ENCODE results near the gene FER. TPM values are rescaled to one million over a fixed set of nuclear protein-coding genes. Genes with fewer than 3 reads are reported as not detected.

The FER gene
- total and polyA plus RNA-seq, 9 of the 15 experiments (the other 6 are each of a cell fraction or from before 2014, with no cell fraction given): 6.7 to 18.2 (median 8.9) TPM

GRCh38 chr5:109230369-109230768 lies 482.7 kb downstream of the FER start:
- ATAC-seq (no peak), DNase-seq (ENCODE audit: extremely low read depth in 1 of 4, low spot score in 3 of 4) (no peak), FAIRE-seq (no peak)
- POLR2A ChIA-PET: interaction anchor here (0.7 kb wide), 1 partner anchor 1114 kb away, joined by 3 read pairs; no protein-coding TSS in a partner anchor
- H3K27me3 ChIP-seq (ENCODE audit: control insufficient read depth in 2 of 2, insufficient read depth in 2 of 2, low read length in 2 of 2): no peaks in the 10 kb centered on the region; a peak in 1 of 5 replicates
- H3K27ac ChIP-seq (ENCODE audit: extremely low read depth, low read depth, low read length): no peak overlapping the region
- no peaks in the 10 kb centered on the region for H3K4me1 ChIP-seq (replicated peaks in 1 of 2; ENCODE audit: control insufficient read depth in 2 of 2, insufficient read depth in 2 of 2, low read length in 2 of 2)
- TF ChIP-seq PHF21A (IDR thresholded peaks at IDR 0.05; ENCODE audit: borderline replicate concordance, low read depth) (no peak), ZNF668 (CRISPR knock-in tag; IDR thresholded peaks at IDR 0.05) (no peak), HDAC6 (IDR thresholded peaks at IDR 0.05; ENCODE audit: low read depth, low read length) (no peak), CBFB (CRISPR knock-in tag; IDR thresholded peaks at IDR 0.05) (no peak), ZNF76 (CRISPR knock-in tag; IDR thresholded peaks at IDR 0.05; ENCODE audit: borderline replicate concordance) (no peak), HLTF (IDR thresholded peaks at IDR 0.05) (no peak), CEBPB (tag; IDR thresholded peaks at IDR 0.05) (no peak), TAF7 (tag; IDR thresholded peaks at IDR 0.05) (no peak), SMARCA5 (IDR thresholded peaks at IDR 0.05) (no peak), DPF2 (IDR thresholded peaks at IDR 0.05) (no peak)
- H3K36me3 ChIP-seq (ENCODE audit: control insufficient read depth, insufficient read depth, low read length): no peaks in the 10 kb centered on the region
- CTCF ChIA-PET (ENCODE audit: low intra/inter-chr PET ratio): no interaction called here
- in situ Hi-C loops (cut with MboI) (no loop called here), intact Hi-C loops (cut with micrococcal nuclease) (no loop called here)
- no peaks in the 10 kb centered on the region for H3K9me1 ChIP-seq (ENCODE audit: control insufficient read depth, insufficient read depth, low read length)
- H3K79me2 ChIP-seq (ENCODE audit: control insufficient read depth, insufficient read depth, low read length): no peaks in the 10 kb centered on the region
- WGBS (ENCODE audit: insufficient coverage, low coverage, missing lambda C conversion rate): 0% methylated on average over 2 of the region's 2 CpGs
- no peaks in the 10 kb centered on the region for H3K9me3 ChIP-seq (replicated peaks; ENCODE audit: control insufficient read depth, insufficient read depth, low read depth, low read length)
- H3K4me3 ChIP-seq: no peak overlapping the region
- no TSS peak for BruUV-seq (replicated peaks)
- H2AFZ ChIP-seq (ENCODE audit: low read depth, low read length): no peak overlapping the region
- no peaks in the 10 kb centered on the region for H4K20me1 ChIP-seq (replicated peaks; ENCODE audit: control insufficient read depth, insufficient read depth, low read length)
- no peak overlapping the region for H3K4me2 ChIP-seq (ENCODE audit: insufficient read depth, low read length)
- H3K9ac ChIP-seq (ENCODE audit: insufficient read depth in 1 of 2, low read depth in 2 of 2, low read length in 2 of 2): no peak overlapping the region
